GM23248 (cell line): ENCODE results near the gene TMEM131. TPM values are rescaled to one million over a fixed set of nuclear protein-coding genes. Genes with fewer than 3 reads are reported as not detected.

Source experiments
- DNase-seq: peaks from one replicate; pipeline ENCODE4 v3.0.0-alpha.2; 2015
- H2AFZ ChIP-seq: fragments of 200-600 bp; sonication (generic); 2 replicates; pipeline ENCODE4 v1.6.1; 2016; ENCODE audit warnings: antibody characterized with exemption
- H3F3A ChIP-seq: fragments of 200-600 bp; sonication (generic); 2 replicates; pipeline ENCODE4 v1.6.1; 2016; ENCODE audit warnings: mild to moderate bottlenecking, antibody characterized with exemption, mixed run types; ENCODE audit not compliant: insufficient read depth
- H3K27ac ChIP-seq: fragments of 200-600 bp; sonication (generic); 2 replicates; pipeline ENCODE4 v1.5.1; 2016; ENCODE audit warnings: mild to moderate bottlenecking
- H3K27me3 ChIP-seq: fragments of 200-600 bp; sonication (generic); replicated peaks from 2 replicates; pipeline ENCODE4 v1.6.1; 2016; ENCODE audit warnings: mild to moderate bottlenecking; ENCODE audit not compliant: insufficient read depth
- H3K36me3 ChIP-seq: fragments of 200-600 bp; sonication (generic); 2 replicates; pipeline ENCODE4 v1.6.1; 2016; ENCODE audit warnings: low read depth, mild to moderate bottlenecking
- H3K4me1 ChIP-seq: fragments of 200-600 bp; sonication (generic); 2 replicates; pipeline ENCODE4 v1.6.1; 2016; ENCODE audit warnings: mild to moderate bottlenecking; ENCODE audit not compliant: insufficient read depth
- H3K4me2 ChIP-seq: fragments of 200-600 bp; sonication (generic); one replicate; pipeline ENCODE4 v1.6.1; 2016; ENCODE audit warnings: mild to moderate bottlenecking; ENCODE audit not compliant: unreplicated experiment
- H3K4me3 ChIP-seq: fragments of 200-600 bp; sonication (generic); 2 replicates; pipeline ENCODE4 v1.5.1; 2016; ENCODE audit warnings: mild to moderate bottlenecking
- H3K79me2 ChIP-seq: fragments of 200-600 bp; sonication (generic); 2 replicates; pipeline ENCODE4 v1.6.1; 2016; ENCODE audit warnings: mild to moderate bottlenecking; ENCODE audit not compliant: insufficient read depth
- H3K9ac ChIP-seq: fragments of 200-600 bp; sonication (generic); 2 replicates; pipeline ENCODE4 v1.6.1; 2016; ENCODE audit warnings: mild to moderate bottlenecking
- H3K9me2 ChIP-seq: fragments of 200-600 bp; sonication (generic); 2 replicates; pipeline ENCODE4 v1.6.1; 2016; ENCODE audit warnings: mixed run types, mild to moderate bottlenecking, moderate library complexity; ENCODE audit not compliant: insufficient read depth
- H3K9me3 ChIP-seq: fragments of 200-600 bp; sonication (generic); one replicate; pipeline ENCODE4 v1.6.1; 2017; ENCODE audit warnings: low read depth
- H4K20me1 ChIP-seq: fragments of 200-600 bp; sonication (generic); 2 replicates; pipeline ENCODE4 v1.6.0; 2016; ENCODE audit not compliant: insufficient read depth
- EZH2 ChIP-seq: fragments of 200-600 bp; sonication (generic); IDR thresholded peaks from 2 replicates; pipeline ENCODE4 v1.6.1; 2018; ENCODE audit warnings: antibody characterized with exemption, mild to moderate bottlenecking; ENCODE audit not compliant: insufficient read depth, poor library complexity, severe bottlenecking
- EZH2phosphoT487 ChIP-seq: fragments of 200-600 bp; sonication (generic); IDR thresholded peaks from 2 replicates; pipeline ENCODE4 v1.6.1; 2018; ENCODE audit warnings: antibody characterized with exemption, moderate library complexity, mild to moderate bottlenecking, low read depth; ENCODE audit not compliant: insufficient read depth
- WGBS, 2 experiments: methylation state at CpG; one replicate each; pipeline ENCODE4 v1.1.6; 2015 to 2017; ENCODE audit warnings: low lambda C conversion rate in 2 of 2, low coverage in 1 of 2; ENCODE audit errors: missing lambda C conversion rate in 2 of 2; 5-methylcytosine and 5-hydroxymethylcytosine counted together
- in situ Hi-C: fragments of 300-500 bp; cut with MboI; formaldehyde crosslinking; loops from 2 replicates; pipeline ENCODE4 v1.15.0; 2020
- polyA plus RNA-seq: library from polyadenylated mRNA; unstranded; fragments of >200 nt; fragmentation: Nextera tagmentation; extraction: Ambion mirVana; gene quantifications from 2 replicates; pipeline ENCODE4 v1.2.1, GENCODE V29; 2016
- total RNA-seq: library from RNA; depleted of rRNA; stranded (reverse); fragments of >200 nt; shearing (Covaris generic); gene quantifications from 2 replicates; pipeline ENCODE4 v1.2.3, GENCODE V29; 2014

Gene TMEM131
- total and polyA plus RNA-seq, 2 experiments from 2014 or later: 15.7 to 16.4 TPM

DNA sequence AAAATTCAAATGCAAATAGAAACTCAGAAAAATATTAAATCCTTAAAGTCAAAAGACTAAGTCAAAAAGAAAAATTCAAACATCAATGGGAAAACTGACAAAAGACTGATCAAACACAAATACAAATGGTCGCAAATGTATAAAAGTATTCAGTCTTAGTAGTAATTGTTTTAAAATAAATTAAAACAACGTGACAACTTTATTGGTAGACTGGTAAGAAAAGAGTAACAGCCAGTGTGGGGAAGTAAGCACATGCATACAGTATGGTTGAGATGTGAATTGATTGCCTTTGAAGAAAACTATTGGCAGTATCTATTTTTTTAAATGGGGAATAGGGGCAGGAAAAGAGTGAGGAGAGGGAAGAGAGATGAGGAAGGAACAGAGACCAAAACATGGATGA, 9.8 kb downstream of the TMEM131 start:
- peaks cover 100% of the 10 kb centered on the region for H3K79me2 ChIP-seq
- in situ Hi-C loops: no loop called here
- no peak for TF ChIP-seq EZH2
- no peak for TF ChIP-seq EZH2phosphoT487
- no peak overlapping the region for H3K9ac ChIP-seq
- peaks cover 9% of the 10 kb centered on the region for H3K4me1 ChIP-seq
- H3F3A ChIP-seq: no peaks in the 10 kb centered on the region
- H2AFZ ChIP-seq: no peak overlapping the region
- no peak overlapping the region for H3K4me2 ChIP-seq
- H3K27ac ChIP-seq: no peak overlapping the region
- 73 to 80% methylated on average over 2 of the region's 2 CpGs for WGBS, 2 experiments
- H3K27me3 ChIP-seq: no peaks in the 10 kb centered on the region
- H3K36me3 ChIP-seq: peaks cover 9% of the 10 kb centered on the region; the same call in 1 of the 2 replicates
- H3K4me3 ChIP-seq: no peak overlapping the region
- DNase-seq: no peak
- peaks cover 18% of the 10 kb centered on the region for H4K20me1 ChIP-seq
- H3K9me2 ChIP-seq: no peaks in the 10 kb centered on the region; the same call in 1 of the 2 replicates
- peaks cover 6% of the 10 kb centered on the region for H3K9me3 ChIP-seq

GRCh38 chr2:97983698-97984097, 12.1 kb downstream of the TMEM131 start:
- TF ChIP-seq EZH2 (no peak), EZH2phosphoT487 (no peak)
- Histone ChIP-seq H3K36me3 (peaks cover 9% of the 10 kb centered on the region; the same call in 1 of the 2 replicates), H3K9me2 (no peaks in the 10 kb centered on the region; the same call in 1 of the 2 replicates), H3K79me2 (peaks cover 100% of the 10 kb centered on the region), H3K9ac (no peak overlapping the region), H3K4me1 (peaks cover 9% of the 10 kb centered on the region), H3K27ac (no peak overlapping the region), H3K4me2 (no peak overlapping the region), H4K20me1 (peaks cover 18% of the 10 kb centered on the region), H3K27me3 (no peaks in the 10 kb centered on the region), H3F3A (no peaks in the 10 kb centered on the region), H3K9me3 (peaks cover 6% of the 10 kb centered on the region), H3K4me3 (no peak overlapping the region), H2AFZ (no peak overlapping the region)
- DNase-seq: no peak
- in situ Hi-C loops: no loop called here
- 89 to 100% methylated on average over 3 of the region's 3 CpGs for WGBS, 2 experiments

DNA sequence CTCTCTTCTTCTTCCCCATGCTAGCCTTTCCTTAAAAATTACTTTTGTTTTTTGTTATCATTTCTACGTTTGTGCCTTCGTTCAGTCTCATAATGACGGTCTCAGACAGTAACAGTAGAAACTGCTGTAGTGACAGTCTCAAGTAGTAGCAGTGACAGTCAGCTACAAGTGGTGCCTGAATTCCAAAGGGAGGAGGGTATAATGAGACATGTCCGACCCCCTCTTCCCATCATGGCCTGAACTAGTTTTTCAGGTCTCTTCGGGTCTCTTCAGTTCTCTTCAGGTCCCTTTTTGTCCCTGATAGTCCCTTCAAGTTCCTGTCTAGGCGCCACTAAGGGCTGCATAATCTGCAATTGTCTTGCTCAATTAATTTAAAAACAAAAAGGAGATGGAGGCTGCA, 12.6 kb downstream of the TMEM131 start:
- Histone ChIP-seq H3K79me2 (peaks cover 100% of the 10 kb centered on the region), H3F3A (no peaks in the 10 kb centered on the region), H3K9me3 (peaks cover 6% of the 10 kb centered on the region), H2AFZ (no peak overlapping the region), H3K36me3 (peaks cover 8% of the 10 kb centered on the region; the same call in 1 of the 2 replicates), H3K4me3 (no peak overlapping the region), H3K4me2 (no peak overlapping the region), H3K9me2 (no peaks in the 10 kb centered on the region), H3K27me3 (no peaks in the 10 kb centered on the region), H3K27ac (no peak overlapping the region), H3K9ac (no peak overlapping the region), H4K20me1 (peaks cover 12% of the 10 kb centered on the region), H3K4me1 (peaks cover 9% of the 10 kb centered on the region)
- no peak for DNase-seq
- WGBS, 2 experiments: 71 to 74% methylated on average over 6 of the region's 6 CpGs
- TF ChIP-seq EZH2 (no peak), EZH2phosphoT487 (no peak)
- in situ Hi-C loops: no loop called here

GRCh38 chr2:97982621-97983020, 13.1 kb downstream of the TMEM131 start:
- TF ChIP-seq EZH2phosphoT487 (no peak), EZH2 (no peak)
- H3K9me3 ChIP-seq: peaks cover under 1% of the 10 kb centered on the region
- no peak overlapping the region for H2AFZ ChIP-seq
- in situ Hi-C loops: no loop called here
- H3K36me3 ChIP-seq: 0 out of 2 replicates have a peak, but pooled peaks cover 3% of the 10 kb centered on the region
- H3K4me2 ChIP-seq: peak overlapping the region; percentile 17
- no peaks in the 10 kb centered on the region for H3F3A ChIP-seq
- H4K20me1 ChIP-seq: peaks cover 10% of the 10 kb centered on the region
- H3K9ac ChIP-seq: no peak overlapping the region
- H3K27me3 ChIP-seq: no peaks in the 10 kb centered on the region
- H3K9me2 ChIP-seq: no peaks in the 10 kb centered on the region
- peaks cover 9% of the 10 kb centered on the region for H3K4me1 ChIP-seq
- H3K79me2 ChIP-seq: peaks cover 100% of the 10 kb centered on the region
- H3K27ac ChIP-seq: no peak overlapping the region
- DNase-seq: peak; percentile 24
- H3K4me3 ChIP-seq: no peak overlapping the region

DNA sequence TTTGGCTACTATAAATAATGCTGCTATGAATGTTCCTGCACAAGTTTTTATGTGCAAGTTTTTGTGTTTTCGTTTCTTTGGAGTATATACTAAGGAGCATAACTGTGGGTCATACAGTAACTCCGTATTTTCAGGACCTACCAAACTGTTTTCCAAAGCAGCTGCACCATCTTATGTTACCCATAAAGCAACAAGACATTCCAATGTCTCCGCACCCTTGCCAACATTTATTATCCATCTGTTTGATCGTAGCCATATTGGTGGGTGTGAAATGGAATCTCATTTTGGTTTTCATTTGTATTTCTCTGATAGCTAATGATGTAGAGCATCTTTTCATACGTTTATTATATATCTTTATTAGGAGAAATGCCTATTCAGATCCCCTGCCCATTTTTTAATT, 13.8 kb downstream of the TMEM131 start:
- Histone ChIP-seq H3K79me2 (peaks cover 100% of the 10 kb centered on the region), H3K4me3 (no peak overlapping the region), H4K20me1 (peaks cover 10% of the 10 kb centered on the region), H3K27me3 (no peaks in the 10 kb centered on the region), H3K4me1 (peaks cover 9% of the 10 kb centered on the region), H3K9ac (no peak overlapping the region), H2AFZ (no peak overlapping the region), H3K4me2 (no peak overlapping the region), H3K9me2 (no peaks in the 10 kb centered on the region), H3K9me3 (no peaks in the 10 kb centered on the region), H3K27ac (no peak overlapping the region), H3K36me3 (no peaks in the 10 kb centered on the region), H3F3A (no peaks in the 10 kb centered on the region)
- DNase-seq: no peak
- 85 to 89% methylated on average over 5 of the region's 5 CpGs for WGBS, 2 experiments
- TF ChIP-seq EZH2: no peak
- no peak for TF ChIP-seq EZH2phosphoT487
- in situ Hi-C loops: no loop called here
